Liver (tissue), 3 donors: Measurements from ENCODE around the gene COP1.

Source experiments
- EGR1 ChIP-seq, 2 donors: IDR thresholded peaks; 2 replicates each; pipeline ENCODE4 v1.6.1; 2016 to 2018; ENCODE audit warnings: antibody characterized with exemption in 2 of 2, low read depth in 2 of 2
- GABPA ChIP-seq, 2 donors: IDR thresholded peaks in 1 of 2; conservative IDR thresholded peaks in 1 of 2; 2 replicates each; pipeline ENCODE4 v1.6.1; 2016; ENCODE audit warnings: antibody characterized with exemption in 2 of 2, mild to moderate bottlenecking in 1 of 2, moderate library complexity in 1 of 2
- RAD21 ChIP-seq, 2 donors: IDR thresholded peaks; 2 replicates each; pipeline ENCODE4 v1.6.1; 2016; ENCODE audit warnings: antibody characterized with exemption in 2 of 2, mild to moderate bottlenecking in 2 of 2
- SP1 ChIP-seq: IDR thresholded peaks from 2 replicates; pipeline ENCODE4 v1.6.1; 2018; ENCODE audit warnings: antibody characterized with exemption, mild to moderate bottlenecking
- TAF1 ChIP-seq: conservative IDR thresholded peaks from 2 replicates; pipeline ENCODE4 v1.6.1; 2016; ENCODE audit warnings: antibody characterized with exemption, mild to moderate bottlenecking
- YY1 ChIP-seq: IDR thresholded peaks from 2 replicates; pipeline ENCODE4 v1.6.1; 2016; ENCODE audit warnings: antibody characterized with exemption, mild to moderate bottlenecking
- TF ChIP-seq, protein P1 (sequence below): fragments of 150-350 bp; IDR thresholded peaks from 2 replicates; pipeline ENCODE4 v1.5.1; 2017; ENCODE audit warnings: improper control_type of control experiment, low read depth, low read length; ENCODE audit not compliant: missing input control
- TF ChIP-seq, protein P2 (sequence below): IDR thresholded peaks from 2 replicates; pipeline ENCODE4 v1.6.1; 2016; ENCODE audit warnings: antibody characterized with exemption
- TF ChIP-seq, protein P3 (sequence below): IDR thresholded peaks from 2 replicates; pipeline ENCODE4 v1.6.1; 2016; ENCODE audit warnings: antibody characterized with exemption
- TF ChIP-seq, protein P4 (sequence below): IDR thresholded peaks from 2 replicates; pipeline ENCODE4 v1.6.1; 2016; ENCODE audit warnings: antibody characterized with exemption
- TF ChIP-seq, protein P5 (sequence below): IDR thresholded peaks from 2 replicates; pipeline ENCODE4 v1.6.1; 2016; ENCODE audit warnings: antibody characterized with exemption, mild to moderate bottlenecking
- donor health status: healthy.
- donor health status: healthy.

DNA sequence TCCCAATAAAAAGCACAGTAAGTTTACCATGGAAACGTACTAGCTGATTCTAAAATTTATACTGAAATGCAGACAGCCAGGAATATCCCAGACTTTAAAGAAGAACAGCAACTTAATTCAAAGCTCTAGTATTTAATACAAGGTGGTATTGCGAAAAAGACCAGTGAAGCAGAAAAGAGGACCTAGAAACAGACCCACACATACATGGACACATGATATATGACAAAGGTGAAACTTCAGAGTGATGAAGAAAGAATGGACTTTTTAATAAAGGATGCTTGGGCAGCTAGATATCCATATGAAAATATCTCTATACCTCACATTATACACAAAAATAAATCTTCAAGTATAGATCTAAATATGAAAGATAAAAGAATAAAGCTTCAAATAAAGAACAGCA lies 62.6 kb downstream of the COP1 start:
- no peak for TF ChIP-seq RAD21 (IDR thresholded peaks at IDR 0.05)
- TF ChIP-seq, protein P1, sequence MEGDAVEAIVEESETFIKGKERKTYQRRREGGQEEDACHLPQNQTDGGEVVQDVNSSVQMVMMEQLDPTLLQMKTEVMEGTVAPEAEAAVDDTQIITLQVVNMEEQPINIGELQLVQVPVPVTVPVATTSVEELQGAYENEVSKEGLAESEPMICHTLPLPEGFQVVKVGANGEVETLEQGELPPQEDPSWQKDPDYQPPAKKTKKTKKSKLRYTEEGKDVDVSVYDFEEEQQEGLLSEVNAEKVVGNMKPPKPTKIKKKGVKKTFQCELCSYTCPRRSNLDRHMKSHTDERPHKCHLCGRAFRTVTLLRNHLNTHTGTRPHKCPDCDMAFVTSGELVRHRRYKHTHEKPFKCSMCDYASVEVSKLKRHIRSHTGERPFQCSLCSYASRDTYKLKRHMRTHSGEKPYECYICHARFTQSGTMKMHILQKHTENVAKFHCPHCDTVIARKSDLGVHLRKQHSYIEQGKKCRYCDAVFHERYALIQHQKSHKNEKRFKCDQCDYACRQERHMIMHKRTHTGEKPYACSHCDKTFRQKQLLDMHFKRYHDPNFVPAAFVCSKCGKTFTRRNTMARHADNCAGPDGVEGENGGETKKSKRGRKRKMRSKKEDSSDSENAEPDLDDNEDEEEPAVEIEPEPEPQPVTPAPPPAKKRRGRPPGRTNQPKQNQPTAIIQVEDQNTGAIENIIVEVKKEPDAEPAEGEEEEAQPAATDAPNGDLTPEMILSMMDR, result no peak
- no peak for TF ChIP-seq YY1
- no peak for TF ChIP-seq GABPA (IDR thresholded peaks at IDR 0.05 in 1 of 2, conservative IDR thresholded peaks at IDR 0.05 in 1 of 2)
- TF ChIP-seq, protein P2, sequence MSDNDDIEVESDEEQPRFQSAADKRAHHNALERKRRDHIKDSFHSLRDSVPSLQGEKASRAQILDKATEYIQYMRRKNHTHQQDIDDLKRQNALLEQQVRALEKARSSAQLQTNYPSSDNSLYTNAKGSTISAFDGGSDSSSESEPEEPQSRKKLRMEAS, result no peak
- TF ChIP-seq, protein P3, sequence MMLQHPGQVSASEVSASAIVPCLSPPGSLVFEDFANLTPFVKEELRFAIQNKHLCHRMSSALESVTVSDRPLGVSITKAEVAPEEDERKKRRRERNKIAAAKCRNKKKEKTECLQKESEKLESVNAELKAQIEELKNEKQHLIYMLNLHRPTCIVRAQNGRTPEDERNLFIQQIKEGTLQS, result no peak
- no peak for TF ChIP-seq SP1
- TF ChIP-seq, protein P4, sequence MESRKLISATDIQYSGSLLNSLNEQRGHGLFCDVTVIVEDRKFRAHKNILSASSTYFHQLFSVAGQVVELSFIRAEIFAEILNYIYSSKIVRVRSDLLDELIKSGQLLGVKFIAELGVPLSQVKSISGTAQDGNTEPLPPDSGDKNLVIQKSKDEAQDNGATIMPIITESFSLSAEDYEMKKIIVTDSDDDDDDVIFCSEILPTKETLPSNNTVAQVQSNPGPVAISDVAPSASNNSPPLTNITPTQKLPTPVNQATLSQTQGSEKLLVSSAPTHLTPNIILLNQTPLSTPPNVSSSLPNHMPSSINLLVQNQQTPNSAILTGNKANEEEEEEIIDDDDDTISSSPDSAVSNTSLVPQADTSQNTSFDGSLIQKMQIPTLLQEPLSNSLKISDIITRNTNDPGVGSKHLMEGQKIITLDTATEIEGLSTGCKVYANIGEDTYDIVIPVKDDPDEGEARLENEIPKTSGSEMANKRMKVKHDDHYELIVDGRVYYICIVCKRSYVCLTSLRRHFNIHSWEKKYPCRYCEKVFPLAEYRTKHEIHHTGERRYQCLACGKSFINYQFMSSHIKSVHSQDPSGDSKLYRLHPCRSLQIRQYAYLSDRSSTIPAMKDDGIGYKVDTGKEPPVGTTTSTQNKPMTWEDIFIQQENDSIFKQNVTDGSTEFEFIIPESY, result no peak
- TF ChIP-seq, protein P5, sequence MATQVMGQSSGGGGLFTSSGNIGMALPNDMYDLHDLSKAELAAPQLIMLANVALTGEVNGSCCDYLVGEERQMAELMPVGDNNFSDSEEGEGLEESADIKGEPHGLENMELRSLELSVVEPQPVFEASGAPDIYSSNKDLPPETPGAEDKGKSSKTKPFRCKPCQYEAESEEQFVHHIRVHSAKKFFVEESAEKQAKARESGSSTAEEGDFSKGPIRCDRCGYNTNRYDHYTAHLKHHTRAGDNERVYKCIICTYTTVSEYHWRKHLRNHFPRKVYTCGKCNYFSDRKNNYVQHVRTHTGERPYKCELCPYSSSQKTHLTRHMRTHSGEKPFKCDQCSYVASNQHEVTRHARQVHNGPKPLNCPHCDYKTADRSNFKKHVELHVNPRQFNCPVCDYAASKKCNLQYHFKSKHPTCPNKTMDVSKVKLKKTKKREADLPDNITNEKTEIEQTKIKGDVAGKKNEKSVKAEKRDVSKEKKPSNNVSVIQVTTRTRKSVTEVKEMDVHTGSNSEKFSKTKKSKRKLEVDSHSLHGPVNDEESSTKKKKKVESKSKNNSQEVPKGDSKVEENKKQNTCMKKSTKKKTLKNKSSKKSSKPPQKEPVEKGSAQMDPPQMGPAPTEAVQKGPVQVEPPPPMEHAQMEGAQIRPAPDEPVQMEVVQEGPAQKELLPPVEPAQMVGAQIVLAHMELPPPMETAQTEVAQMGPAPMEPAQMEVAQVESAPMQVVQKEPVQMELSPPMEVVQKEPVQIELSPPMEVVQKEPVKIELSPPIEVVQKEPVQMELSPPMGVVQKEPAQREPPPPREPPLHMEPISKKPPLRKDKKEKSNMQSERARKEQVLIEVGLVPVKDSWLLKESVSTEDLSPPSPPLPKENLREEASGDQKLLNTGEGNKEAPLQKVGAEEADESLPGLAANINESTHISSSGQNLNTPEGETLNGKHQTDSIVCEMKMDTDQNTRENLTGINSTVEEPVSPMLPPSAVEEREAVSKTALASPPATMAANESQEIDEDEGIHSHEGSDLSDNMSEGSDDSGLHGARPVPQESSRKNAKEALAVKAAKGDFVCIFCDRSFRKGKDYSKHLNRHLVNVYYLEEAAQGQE, result no peak
- TF ChIP-seq EGR1 (IDR thresholded peaks at IDR 0.05; ENCODE audit: low read depth in 2 of 2), result no peak
- TF ChIP-seq TAF1, result no peak
